Left cardiac atrium (tissue), 4 donors: ENCODE results near the gene SPINT2. TPM values are rescaled to one million over a fixed set of nuclear protein-coding genes. Genes with fewer than 3 reads are reported as not detected.

Source experiments
- ATAC-seq, 2 donors: fragments of 200-7000 bp; cut with Tn5 transposase; one replicate each; pipeline ENCODE4 v1.9.1; 2020; ENCODE audit warnings: mild to moderate bottlenecking in 2 of 2, moderate library complexity in 2 of 2
- DNase-seq: peaks from one replicate; pipeline ENCODE4 v3.0.0-alpha.2; 2020
- intact Hi-C, 2 donors: fragments of 100-400 bp; cut with DNase I; formaldehyde crosslinking; loops; one replicate each; pipeline versions ENCODE4 v1.14.1 to v1.15.1; 2022 to 2023
- total RNA-seq, 2 donors: library from RNA; stranded (reverse); fragmentation: NEBNext Ultra II Directional; extraction: Animal tissue kit (Norgen Biotek cat#: 25700); gene quantifications; one replicate each; pipeline ENCODE4 v1.2.1, GENCODE V29; 2021
- donor health status: DM: no; HTN: yes; CAD: no.
- donor health status: DM: no; HTN: yes; CAD: no; lungs with severe emphysema.
- donor health status: DM: yes; HTN: yes; CAD: no.
- donor health status: Dilated cardiomyopathy.

The SPINT2 gene
- total RNA-seq, 2 donors from 2014 or later = 8.6 to 13.6 TPM

- DNase-seq (no peak), ATAC-seq (no peak)
- intact Hi-C loops = no loop called here
Measured at GRCh38 chr19:38283271-38283670, 18.9 kb downstream of the SPINT2 start.

- DNase-seq = no peak
- intact Hi-C loops = no loop called here
- ATAC-seq = peak; percentile 30 to 43
Measured at GRCh38 chr19:38284422-38284821, 20.0 kb downstream of the SPINT2 start.

- no peak for ATAC-seq
- DNase-seq = no peak
- intact Hi-C loops = no loop called here
Measured at GRCh38 chr19:38285567-38285966, 21.2 kb downstream of the SPINT2 start.

- DNase-seq (no peak), ATAC-seq (peak in 1 of 2 donors; percentile 48)
- intact Hi-C loops = no loop called here
Measured at GRCh38 chr19:38287604-38288003, 23.2 kb downstream of the SPINT2 start.

GRCh38 chr19:38288123-38288855 lies 23.9 kb downstream of the SPINT2 start:
- ATAC-seq (no peak), DNase-seq (no peak)
- intact Hi-C loops = no loop called here

GRCh38 chr19:38289955-38290354 lies 25.6 kb downstream of the SPINT2 start:
- ATAC-seq (no peak), DNase-seq (no peak)
- intact Hi-C loops = no loop called here

GRCh38 chr19:38290631-38291147 lies 26.3 kb downstream of the SPINT2 start:
- ATAC-seq (no peak), DNase-seq (no peak)
- intact Hi-C loops = no loop called here

GRCh38 chr19:38291855-38292254 lies 27.5 kb downstream of the SPINT2 start:
- ATAC-seq (no peak), DNase-seq (no peak)
- intact Hi-C loops = no loop called here

GRCh38 chr19:38293281-38293680 lies 28.9 kb downstream of the SPINT2 start:
- intact Hi-C loops = no loop called here
- DNase-seq (no peak), ATAC-seq (no peak)

- ATAC-seq (no peak), DNase-seq (no peak)
- intact Hi-C loops = no loop called here
Measured at GRCh38 chr19:38294090-38294489, 29.7 kb downstream of the SPINT2 start.

GRCh38 chr19:38298821-38299680 lies 34.7 kb downstream of the SPINT2 start:
- ATAC-seq (peak in 1 of 2 donors; percentile 15), DNase-seq (no peak)
- intact Hi-C loops = no loop called here

GRCh38 chr19:38303517-38304351 lies 39.4 kb downstream of the SPINT2 start, which contains the start of gene C19orf33:
C19orf33 (plus strand) TSS chr19:38304251; CDS start chr19:38304262, 11 bp downstream.
- ATAC-seq (peak; percentile 28 to 81), DNase-seq (peak; percentile 51)
- intact Hi-C loops = no loop called here

GRCh38 chr19:38304352-38304865 lies 40.0 kb downstream of the SPINT2 start:
- intact Hi-C loops = no loop called here
- ATAC-seq (peak in 1 of 2 donors; percentile 5), DNase-seq (no peak)

GRCh38 chr19:38304866-38305429 lies 40.6 kb downstream of the SPINT2 start:
- ATAC-seq = peak; percentile 83 to 92
- peak; percentile 69 for DNase-seq
- intact Hi-C loops = no loop called here

GRCh38 chr19:38306236-38306635 lies 41.9 kb downstream of the SPINT2 start:
- ATAC-seq = no peak
- DNase-seq = no peak
- intact Hi-C loops = no loop called here

GRCh38 chr19:38307076-38307475 lies 42.7 kb downstream of the SPINT2 start:
- intact Hi-C loops = no loop called here
- DNase-seq = no peak
- no peak for ATAC-seq

GRCh38 chr19:38307597-38307996 lies 43.2 kb downstream of the SPINT2 start:
- DNase-seq = no peak
- intact Hi-C loops = no loop called here
- no peak for ATAC-seq

- ATAC-seq (no peak), DNase-seq (no peak)
- intact Hi-C loops = no loop called here
Measured at GRCh38 chr19:38308006-38308766, 43.8 kb downstream of the SPINT2 start.
